GM04503 (cell line): ENCODE data around the gene TRIM65.
"Not testable (repeated sequence)": the region's sequence is repeated elsewhere in the genome, so short reads cannot be mapped to it uniquely, and the experiment has no call there.

Source experiments
- DNase-seq: peaks from one replicate; pipeline ENCODE4 v3.0.0-alpha.2; 2012; ENCODE audit warnings: low read depth

Gene TRIM65

GRCh38 chr17:75895370-75896155, 1.2 kb downstream of the TRIM65 start:
- no peak for DNase-seq

GRCh38 chr17:75894049-75894733, 2.6 kb downstream of the TRIM65 start:
- no peak for DNase-seq

GRCh38 chr17:75893305-75894048, 3.3 kb downstream of the TRIM65 start:
- DNase-seq = no peak

- no peak for DNase-seq
Observed at GRCh38 chr17:75892556-75893224, 4.1 kb downstream of the TRIM65 start.

GRCh38 chr17:75891605-75892555, 4.9 kb downstream of the TRIM65 start:
- no peak for DNase-seq

GRCh38 chr17:75891022-75891604, 5.6 kb downstream of the TRIM65 start:
- no peak for DNase-seq

- no peak for DNase-seq
Observed at GRCh38 chr17:75889454-75889853, 7.3 kb downstream of the TRIM65 start.

GRCh38 chr17:75888484-75888883, 8.3 kb downstream of the TRIM65 start:
- DNase-seq = no peak

- DNase-seq = not testable (repeated sequence)
Observed at GRCh38 chr17:75885860-75886259, 10.9 kb downstream of the TRIM65 start.

GRCh38 chr17:75885431-75885830, 11.3 kb downstream of the TRIM65 start:
- DNase-seq = no peak

GRCh38 chr17:75881678-75882454, 14.9 kb downstream of the TRIM65 start:
- DNase-seq = no peak

GRCh38 chr17:75880266-75880665, 16.5 kb downstream of the TRIM65 start:
- DNase-seq = no peak

- DNase-seq = no peak
Observed at GRCh38 chr17:75878174-75878998, 18.4 kb downstream of the TRIM65 start, which contains the start of gene TRIM47. TRIM47 (minus strand) TSS chr17:75878581; CDS start chr17:75878548, 33 bp downstream.

- DNase-seq = no peak
Observed at GRCh38 chr17:75877752-75878173, 19.0 kb downstream of the TRIM65 start.

GRCh38 chr17:75876938-75877751, 19.6 kb downstream of the TRIM65 start:
- DNase-seq = peak; percentile 78

- DNase-seq = no peak
Observed at GRCh38 chr17:75876190-75876937, 20.4 kb downstream of the TRIM65 start.

- no peak for DNase-seq
Observed at GRCh38 chr17:75875940-75876189, 20.9 kb downstream of the TRIM65 start.
